ENCODE results near the gene MYLK.
"Not testable (repeated sequence)": the region's sequence is repeated elsewhere in the genome, so short reads cannot be mapped to it uniquely, and the experiment has no call there.

Gene MYLK

GRCh38 chr3:123723070-123723469 lies 161.1 kb downstream of the MYLK start:
- peak overlapping the region; percentile 38; the same call in 1 of the 2 replicates for H2AFZ ChIP-seq (ENCODE audit: low read length)
- no peaks in the 10 kb centered on the region for H3K79me2 ChIP-seq (ENCODE audit: insufficient read depth, low read length)
- H3F3A ChIP-seq (ENCODE audit: low read depth), result no peaks in the 10 kb centered on the region
- no peak overlapping the region for H3K4me3 ChIP-seq (ENCODE audit: low read length, poor library complexity, severe bottlenecking)
- H3K4me1 ChIP-seq (ENCODE audit: insufficient read depth, low read length, poor library complexity, severe bottlenecking), result no peaks in the 10 kb centered on the region
- H3K9ac ChIP-seq (ENCODE audit: low read depth, low read length, poor library complexity, severe bottlenecking), result no peak overlapping the region
- H3K9me2 ChIP-seq (replicated peaks; ENCODE audit: low read depth, low read length), result no peaks in the 10 kb centered on the region
- H3K4me2 ChIP-seq (ENCODE audit: low read depth, low read length, poor library complexity, severe bottlenecking), result no peak overlapping the region
- no peaks in the 10 kb centered on the region for H3K9me3 ChIP-seq (ENCODE audit: insufficient read depth, low read depth, low read length)
- H4K20me1 ChIP-seq (ENCODE audit: insufficient read depth, low read length, poor library complexity, severe bottlenecking), result no peaks in the 10 kb centered on the region
- no peaks in the 10 kb centered on the region for H3K27me3 ChIP-seq (ENCODE audit: insufficient read depth, low read length, poor library complexity, severe bottlenecking)
- H3K36me3 ChIP-seq (ENCODE audit: insufficient read depth, low read length), result no peaks in the 10 kb centered on the region
- TF ChIP-seq EZH2phosphoT487 (IDR thresholded peaks at IDR 0.05; ENCODE audit: borderline replicate concordance), result no peak
- TF ChIP-seq, protein P1, sequence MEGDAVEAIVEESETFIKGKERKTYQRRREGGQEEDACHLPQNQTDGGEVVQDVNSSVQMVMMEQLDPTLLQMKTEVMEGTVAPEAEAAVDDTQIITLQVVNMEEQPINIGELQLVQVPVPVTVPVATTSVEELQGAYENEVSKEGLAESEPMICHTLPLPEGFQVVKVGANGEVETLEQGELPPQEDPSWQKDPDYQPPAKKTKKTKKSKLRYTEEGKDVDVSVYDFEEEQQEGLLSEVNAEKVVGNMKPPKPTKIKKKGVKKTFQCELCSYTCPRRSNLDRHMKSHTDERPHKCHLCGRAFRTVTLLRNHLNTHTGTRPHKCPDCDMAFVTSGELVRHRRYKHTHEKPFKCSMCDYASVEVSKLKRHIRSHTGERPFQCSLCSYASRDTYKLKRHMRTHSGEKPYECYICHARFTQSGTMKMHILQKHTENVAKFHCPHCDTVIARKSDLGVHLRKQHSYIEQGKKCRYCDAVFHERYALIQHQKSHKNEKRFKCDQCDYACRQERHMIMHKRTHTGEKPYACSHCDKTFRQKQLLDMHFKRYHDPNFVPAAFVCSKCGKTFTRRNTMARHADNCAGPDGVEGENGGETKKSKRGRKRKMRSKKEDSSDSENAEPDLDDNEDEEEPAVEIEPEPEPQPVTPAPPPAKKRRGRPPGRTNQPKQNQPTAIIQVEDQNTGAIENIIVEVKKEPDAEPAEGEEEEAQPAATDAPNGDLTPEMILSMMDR (conservative IDR thresholded peaks at IDR 0.05; ENCODE audit: low read length), result no peak

DNA sequence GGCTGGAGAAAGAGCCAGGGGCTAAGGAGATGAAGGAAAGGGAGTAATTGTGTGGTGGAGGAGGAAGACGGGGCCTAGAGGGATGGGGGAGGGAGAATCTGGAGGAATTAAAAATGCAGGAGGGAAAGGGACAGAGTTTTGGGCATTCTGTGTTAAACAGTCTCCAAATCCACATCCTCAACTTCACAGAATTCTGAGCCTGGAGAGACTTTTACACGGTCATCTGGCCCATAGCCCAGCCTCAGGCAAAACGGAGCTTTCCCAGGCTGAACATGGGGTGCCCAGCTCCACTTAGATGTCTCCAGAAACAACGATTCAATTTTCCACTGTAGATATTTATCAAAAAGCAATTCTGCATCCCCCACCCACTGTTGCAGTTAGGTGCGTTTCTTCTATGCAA lies 161.7 kb downstream of the MYLK start:
- H3K4me1 ChIP-seq (ENCODE audit: insufficient read depth, low read length, poor library complexity, severe bottlenecking), result no peaks in the 10 kb centered on the region
- H3K79me2 ChIP-seq (ENCODE audit: insufficient read depth, low read length), result no peaks in the 10 kb centered on the region
- H3K9me3 ChIP-seq (ENCODE audit: insufficient read depth, low read depth, low read length), result no peaks in the 10 kb centered on the region
- no peak for TF ChIP-seq EZH2phosphoT487 (IDR thresholded peaks at IDR 0.05; ENCODE audit: borderline replicate concordance)
- TF ChIP-seq, protein P1 (conservative IDR thresholded peaks at IDR 0.05; ENCODE audit: low read length), result no peak
- no peak overlapping the region for H3K4me2 ChIP-seq (ENCODE audit: low read depth, low read length, poor library complexity, severe bottlenecking)
- H3K27me3 ChIP-seq (ENCODE audit: insufficient read depth, low read length, poor library complexity, severe bottlenecking), result no peaks in the 10 kb centered on the region
- no peaks in the 10 kb centered on the region for H3K9me2 ChIP-seq (replicated peaks; ENCODE audit: low read depth, low read length)
- no peaks in the 10 kb centered on the region for H3F3A ChIP-seq (ENCODE audit: low read depth)
- no peaks in the 10 kb centered on the region for H3K36me3 ChIP-seq (ENCODE audit: insufficient read depth, low read length)
- H3K4me3 ChIP-seq (ENCODE audit: low read length, poor library complexity, severe bottlenecking), result no peak overlapping the region
- H3K9ac ChIP-seq (ENCODE audit: low read depth, low read length, poor library complexity, severe bottlenecking), result no peak overlapping the region
- no peaks in the 10 kb centered on the region for H4K20me1 ChIP-seq (ENCODE audit: insufficient read depth, low read length, poor library complexity, severe bottlenecking)
- no peak overlapping the region for H2AFZ ChIP-seq (ENCODE audit: low read length)

DNA sequence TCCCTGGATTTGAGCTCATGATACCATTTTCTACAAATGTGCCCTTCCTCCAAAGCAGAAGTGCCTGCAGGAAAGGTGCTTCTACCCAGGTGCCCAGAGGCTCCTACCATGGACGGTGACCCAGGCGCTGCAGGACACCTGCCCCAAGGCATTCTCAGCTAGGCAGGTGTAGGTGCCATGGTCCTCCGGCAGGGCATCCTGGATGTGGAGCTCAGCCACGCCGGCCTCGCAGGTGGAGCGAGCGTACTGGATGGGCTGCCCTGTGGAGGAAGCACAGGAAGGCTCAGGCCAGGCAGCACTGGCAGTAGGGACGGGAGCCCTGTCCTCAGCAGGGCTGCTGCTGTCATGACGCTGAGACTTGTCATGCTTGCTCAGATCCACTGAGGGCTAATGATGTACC lies 162.1 kb downstream of the MYLK start:
- H3K9ac ChIP-seq (ENCODE audit: low read depth, low read length, poor library complexity, severe bottlenecking), result no peak overlapping the region
- H3K9me2 ChIP-seq (replicated peaks; ENCODE audit: low read depth, low read length), result no peaks in the 10 kb centered on the region
- H3K4me1 ChIP-seq (ENCODE audit: insufficient read depth, low read length, poor library complexity, severe bottlenecking), result no peaks in the 10 kb centered on the region
- no peaks in the 10 kb centered on the region for H3K79me2 ChIP-seq (ENCODE audit: insufficient read depth, low read length)
- H3K9me3 ChIP-seq (ENCODE audit: insufficient read depth, low read depth, low read length), result no peaks in the 10 kb centered on the region
- H3K4me2 ChIP-seq (ENCODE audit: low read depth, low read length, poor library complexity, severe bottlenecking), result no peak overlapping the region
- H2AFZ ChIP-seq (ENCODE audit: low read length), result no peak overlapping the region
- TF ChIP-seq EZH2phosphoT487 (IDR thresholded peaks at IDR 0.05; ENCODE audit: borderline replicate concordance), result no peak
- TF ChIP-seq, protein P1 (conservative IDR thresholded peaks at IDR 0.05; ENCODE audit: low read length), result no peak
- H3K36me3 ChIP-seq (ENCODE audit: insufficient read depth, low read length), result no peaks in the 10 kb centered on the region
- no peak overlapping the region for H3K4me3 ChIP-seq (ENCODE audit: low read length, poor library complexity, severe bottlenecking)
- H3K27me3 ChIP-seq (ENCODE audit: insufficient read depth, low read length, poor library complexity, severe bottlenecking), result no peaks in the 10 kb centered on the region
- no peaks in the 10 kb centered on the region for H3F3A ChIP-seq (ENCODE audit: low read depth)
- no peaks in the 10 kb centered on the region for H4K20me1 ChIP-seq (ENCODE audit: insufficient read depth, low read length, poor library complexity, severe bottlenecking)

- H3K27me3 ChIP-seq (ENCODE audit: insufficient read depth, low read length, poor library complexity, severe bottlenecking); H3K9me2 ChIP-seq (replicated peaks; ENCODE audit: low read depth, low read length); H3F3A ChIP-seq (ENCODE audit: low read depth); H3K9me3 ChIP-seq (ENCODE audit: insufficient read depth, low read depth, low read length); H3K79me2 ChIP-seq (ENCODE audit: insufficient read depth, low read length); H3K4me3 ChIP-seq (ENCODE audit: low read length, poor library complexity, severe bottlenecking); H3K4me1 ChIP-seq (ENCODE audit: insufficient read depth, low read length, poor library complexity, severe bottlenecking); H2AFZ ChIP-seq (ENCODE audit: low read length); H3K4me2 ChIP-seq (ENCODE audit: low read depth, low read length, poor library complexity, severe bottlenecking); H3K36me3 ChIP-seq (ENCODE audit: insufficient read depth, low read length); H3K9ac ChIP-seq (ENCODE audit: low read depth, low read length, poor library complexity, severe bottlenecking); H4K20me1 ChIP-seq (ENCODE audit: insufficient read depth, low read length, poor library complexity, severe bottlenecking): not testable (repeated sequence)
Observed at GRCh38 chr3:123721095-123721689, 162.9 kb downstream of the MYLK start.

Measured in Loucy (cell line).